LNCAP (cell line): ENCODE measurements around the gene TMC6.

Experiments
- CTCF ChIP-seq: fragments of 450-650 bp; IDR thresholded peaks from 2 replicates; pipeline ENCODE4 v1.5.1; 2017; ENCODE audit warnings: mild to moderate bottlenecking

TMC6 gene

GRCh38 chr17:78124836-78125137 lies 3.8 kb downstream of the TMC6 start:
- no peak for TF ChIP-seq CTCF

- no peak for TF ChIP-seq CTCF
These were observed 4.3 kb downstream of the TMC6 start for GRCh38 chr17:78124081-78124835.

GRCh38 chr17:78123258-78123929 lies 5.2 kb downstream of the TMC6 start:
- no peak for TF ChIP-seq CTCF

GRCh38 chr17:78122931-78123249 lies 5.7 kb downstream of the TMC6 start:
- TF ChIP-seq CTCF = no peak

- TF ChIP-seq CTCF = no peak
These were observed 6.2 kb downstream of the TMC6 start for GRCh38 chr17:78122216-78122930.

- no peak for TF ChIP-seq CTCF
These were observed 6.7 kb downstream of the TMC6 start for GRCh38 chr17:78121801-78122215.

- no peak for TF ChIP-seq CTCF
These were observed 7.4 kb downstream of the TMC6 start for GRCh38 chr17:78120971-78121800.
